ENCODE measurements around the gene PKNOX2. TPM values are rescaled to one million over a fixed set of nuclear protein-coding genes. Genes with fewer than 3 reads are reported as not detected.

The PKNOX2 gene
- total RNA-seq, 4 donors from 2014 or later = 1.5 to 4.6 (median 2.8) TPM

DNA sequence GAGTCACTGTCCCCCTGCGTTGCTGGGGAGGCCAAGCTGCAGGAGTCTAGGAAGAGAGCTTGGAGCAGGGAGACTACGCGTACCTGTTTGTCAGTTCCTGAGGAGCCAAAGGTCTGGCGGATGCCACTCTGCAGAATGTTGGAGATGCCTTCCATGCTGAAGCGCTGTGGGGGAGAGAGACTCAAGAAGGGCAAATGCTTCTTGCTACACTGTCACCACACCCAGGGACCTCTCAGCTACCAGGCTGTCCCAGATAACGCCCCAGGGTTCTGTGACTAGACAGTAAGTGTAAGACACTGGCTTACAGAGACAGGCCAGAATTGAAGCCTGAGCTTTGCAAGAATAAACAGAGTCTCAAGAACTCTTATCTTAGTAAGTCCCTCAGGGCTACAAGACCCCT lies 289.5 kb downstream of the PKNOX2 start:
- DNase-seq (ENCODE audit: low spot score in 2 of 2) = no peak
- WGBS, 2 donors = 92 to 93% methylated on average over 6 of the region's 6 CpGs

DNA sequence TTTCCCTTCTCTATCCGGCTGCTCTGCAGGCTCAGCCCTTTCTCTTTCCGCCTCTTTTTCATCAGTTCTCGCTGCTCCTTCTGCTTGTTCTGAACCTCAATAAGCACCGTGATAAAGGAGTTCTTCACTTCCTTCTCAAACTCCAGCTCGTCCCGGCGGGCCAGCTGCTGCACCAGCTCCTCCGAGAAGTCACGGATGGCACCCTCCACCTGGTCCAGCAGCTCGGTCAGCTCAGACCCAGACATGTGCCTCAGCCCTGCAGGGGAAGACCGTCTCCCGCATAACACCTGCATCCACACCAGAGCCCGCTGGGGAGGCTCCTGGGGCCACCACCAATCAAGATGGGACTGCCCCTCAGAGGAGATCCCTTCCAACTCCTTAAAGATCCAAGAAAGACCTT lies 291.3 kb downstream of the PKNOX2 start:
- H3K4me3 ChIP-seq (ENCODE audit: low read depth, poor library complexity, severe bottlenecking) = no peak overlapping the region
- TF ChIP-seq, protein P1, sequence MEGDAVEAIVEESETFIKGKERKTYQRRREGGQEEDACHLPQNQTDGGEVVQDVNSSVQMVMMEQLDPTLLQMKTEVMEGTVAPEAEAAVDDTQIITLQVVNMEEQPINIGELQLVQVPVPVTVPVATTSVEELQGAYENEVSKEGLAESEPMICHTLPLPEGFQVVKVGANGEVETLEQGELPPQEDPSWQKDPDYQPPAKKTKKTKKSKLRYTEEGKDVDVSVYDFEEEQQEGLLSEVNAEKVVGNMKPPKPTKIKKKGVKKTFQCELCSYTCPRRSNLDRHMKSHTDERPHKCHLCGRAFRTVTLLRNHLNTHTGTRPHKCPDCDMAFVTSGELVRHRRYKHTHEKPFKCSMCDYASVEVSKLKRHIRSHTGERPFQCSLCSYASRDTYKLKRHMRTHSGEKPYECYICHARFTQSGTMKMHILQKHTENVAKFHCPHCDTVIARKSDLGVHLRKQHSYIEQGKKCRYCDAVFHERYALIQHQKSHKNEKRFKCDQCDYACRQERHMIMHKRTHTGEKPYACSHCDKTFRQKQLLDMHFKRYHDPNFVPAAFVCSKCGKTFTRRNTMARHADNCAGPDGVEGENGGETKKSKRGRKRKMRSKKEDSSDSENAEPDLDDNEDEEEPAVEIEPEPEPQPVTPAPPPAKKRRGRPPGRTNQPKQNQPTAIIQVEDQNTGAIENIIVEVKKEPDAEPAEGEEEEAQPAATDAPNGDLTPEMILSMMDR (IDR thresholded peaks at IDR 0.05) = no peak
- TF ChIP-seq POLR2A (IDR thresholded peaks at IDR 0.05) = no peak
- DNase-seq (ENCODE audit: low spot score in 2 of 2) = no peak
- intact Hi-C loops (cut with DNase I; ENCODE audit: low total_unique reads) = no loop called here
- 90 to 92% methylated on average over 13 of the region's 13 CpGs for WGBS, 2 donors

More for the DNA sequence above, 289.5 kb downstream of the PKNOX2 start:
- H3K4me3 ChIP-seq (ENCODE audit: low read depth, poor library complexity, severe bottlenecking) = no peak overlapping the region
- TF ChIP-seq, protein P1 (IDR thresholded peaks at IDR 0.05) = no peak
- no peak for TF ChIP-seq POLR2A (IDR thresholded peaks at IDR 0.05)
- intact Hi-C loops (cut with DNase I; ENCODE audit: low total_unique reads) = no loop called here

DNA sequence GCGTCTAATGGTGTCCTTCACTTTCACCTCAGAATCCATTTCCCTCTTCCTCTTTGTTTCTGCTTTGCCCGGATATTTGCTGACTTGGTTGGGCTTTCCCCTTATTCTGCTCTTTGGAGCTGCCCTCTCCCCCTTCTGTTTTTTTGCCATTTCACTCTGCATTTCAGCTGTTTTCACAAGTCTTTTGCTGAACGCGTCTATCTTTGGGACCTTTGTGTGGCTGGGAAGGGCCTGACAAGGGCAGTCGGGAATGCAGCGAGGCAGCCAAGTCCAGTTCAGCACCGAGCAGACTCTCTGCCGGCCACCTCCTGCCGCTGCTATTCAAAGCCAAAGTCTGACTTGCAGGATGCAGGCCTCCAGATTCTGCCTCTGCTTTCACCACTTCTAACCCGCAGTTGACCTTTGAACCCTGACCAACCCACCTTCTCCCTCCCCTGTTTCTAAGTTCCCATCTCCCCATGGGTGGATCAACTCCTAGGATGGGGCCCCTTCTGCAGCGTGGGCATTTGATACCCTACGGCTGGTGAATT lies 293.3 kb downstream of the PKNOX2 start:
- 49 to 63% methylated on average over 12 of the region's 12 CpGs for WGBS, 2 donors
- peak in 1 of 2 donors; percentile 23 for DNase-seq (ENCODE audit: low spot score in 2 of 2)
- intact Hi-C loops (cut with DNase I; ENCODE audit: low total_unique reads) = no loop called here
- no peak overlapping the region for H3K4me3 ChIP-seq (ENCODE audit: low read depth, poor library complexity, severe bottlenecking)
- TF ChIP-seq, protein P1 (IDR thresholded peaks at IDR 0.05) = no peak
- no peak for TF ChIP-seq POLR2A (IDR thresholded peaks at IDR 0.05)

DNA sequence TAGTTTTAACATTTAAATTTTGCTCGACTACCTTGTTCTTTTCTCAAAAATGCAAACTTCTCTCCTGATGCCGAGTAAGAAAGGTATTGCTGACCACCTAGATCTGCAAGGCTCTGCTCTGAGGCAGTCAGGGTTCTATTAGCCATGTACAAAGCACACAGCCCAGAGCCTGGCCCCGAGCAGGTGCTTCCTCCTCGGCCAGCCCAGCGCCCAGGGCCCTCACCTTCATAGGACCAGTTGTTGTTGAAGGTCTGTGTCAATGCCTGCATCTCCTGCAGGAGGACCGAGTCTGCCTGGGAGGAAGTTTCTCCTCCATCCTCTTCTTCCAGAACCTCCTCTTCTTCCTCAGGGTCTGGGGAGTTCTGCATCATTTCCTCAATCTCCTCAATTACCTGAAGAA lies 295.7 kb downstream of the PKNOX2 start:
- 78 to 83% methylated on average over 6 of the region's 6 CpGs for WGBS, 2 donors
- H3K4me3 ChIP-seq (ENCODE audit: low read depth, poor library complexity, severe bottlenecking) = no peak overlapping the region
- TF ChIP-seq POLR2A (IDR thresholded peaks at IDR 0.05) = no peak
- TF ChIP-seq, protein P1 (IDR thresholded peaks at IDR 0.05) = no peak
- intact Hi-C loops (cut with DNase I; ENCODE audit: low total_unique reads) = no loop called here
- no peak for DNase-seq (ENCODE audit: low spot score in 2 of 2)

DNA sequence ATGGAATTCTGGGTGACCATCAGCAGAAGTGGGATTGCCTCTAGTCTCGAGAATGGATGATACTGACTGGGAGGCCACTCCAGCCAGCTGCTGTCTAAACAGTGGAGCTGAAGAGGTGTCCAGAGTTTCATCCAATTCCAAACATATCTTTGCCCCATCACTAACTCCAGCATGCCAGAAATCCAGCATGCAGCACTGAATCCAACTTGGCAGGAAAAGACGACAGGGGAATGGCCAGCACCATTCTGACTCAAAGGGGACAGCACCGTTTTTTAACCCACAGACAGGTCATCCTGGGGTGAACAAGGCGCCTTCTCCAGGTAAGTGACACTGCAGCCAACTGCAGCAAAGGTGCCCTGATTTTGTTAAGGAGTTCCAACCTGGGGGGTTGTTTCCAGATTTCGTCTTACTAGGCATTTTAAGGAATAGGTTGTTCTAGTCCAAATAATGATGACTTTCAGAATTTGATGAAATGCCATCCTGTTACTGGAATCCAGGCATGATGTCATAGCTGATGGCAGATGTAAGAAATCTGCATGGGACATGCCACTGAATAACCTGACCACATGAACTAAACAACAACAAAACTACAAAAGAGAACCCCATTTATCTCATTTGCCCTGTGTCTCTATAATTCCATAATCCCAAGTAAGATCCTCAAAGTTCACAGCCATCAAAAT lies 299.2 kb downstream of the PKNOX2 start:
- WGBS, 2 donors = 67 to 77% methylated on average over 5 of the region's 5 CpGs
- intact Hi-C loops (cut with DNase I; ENCODE audit: low total_unique reads) = no loop called here
- TF ChIP-seq POLR2A (IDR thresholded peaks at IDR 0.05) = no peak
- TF ChIP-seq, protein P1 (IDR thresholded peaks at IDR 0.05) = no peak
- no peak overlapping the region for H3K4me3 ChIP-seq (ENCODE audit: low read depth, poor library complexity, severe bottlenecking)
- no peak for DNase-seq (ENCODE audit: low spot score in 2 of 2)

Measured in lower leg skin (tissue), 4 donors.